Endothelial cell of umbilical vein (primary cell): ENCODE results near the gene KPTN.

Source experiments
- EZH2 ChIP-seq: IDR thresholded peaks from 2 replicates; pipeline ENCODE4 v1.6.1; 2012; ENCODE audit warnings: borderline replicate concordance, low read depth, mild to moderate bottlenecking, moderate library complexity, low read length, inconsistent platforms; ENCODE audit not compliant: severe bottlenecking
- POLR2AphosphoS5 ChIP-seq: IDR thresholded peaks from 2 replicates; pipeline ENCODE4 v1.6.1; 2012; ENCODE audit warnings: low read depth, mild to moderate bottlenecking, control low read depth, low read length, moderate library complexity; ENCODE audit not compliant: insufficient read depth
- TF ChIP-seq, protein P1 (sequence below), 2 donors: IDR thresholded peaks; 1 replicate in 1 of 2; 2 replicates in 1 of 2; pipeline ENCODE4 v1.5.1; 2011; ENCODE audit warnings: low read length in 2 of 2, mild to moderate bottlenecking in 2 of 2, moderate library complexity in 2 of 2, control low read depth in 1 of 2, inconsistent platforms in 1 of 2, low read depth in 1 of 2; ENCODE audit not compliant: insufficient read depth in 1 of 2; ENCODE audit errors: extremely low read depth in 1 of 2

DNA sequence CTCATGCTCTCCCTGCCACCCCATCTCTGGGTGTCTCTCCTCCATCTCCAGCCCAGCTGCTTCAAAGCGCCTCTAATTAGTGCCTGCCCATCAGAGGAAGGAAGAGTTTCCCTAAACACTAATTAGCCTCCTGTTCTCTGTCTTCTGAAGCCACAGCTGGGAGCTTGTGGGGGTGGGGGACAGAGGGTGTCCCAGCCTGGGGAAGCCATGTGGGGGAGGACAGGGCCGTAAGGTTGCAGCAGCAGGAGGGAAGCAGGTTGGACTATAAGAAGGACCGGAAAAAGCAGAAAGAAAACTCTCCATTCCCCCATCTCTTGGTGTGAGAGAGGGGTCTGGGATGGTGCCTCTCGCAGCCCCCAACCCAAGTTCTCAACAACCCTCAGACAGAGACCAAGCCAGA is 38.5 kb downstream of the KPTN start:
- TF ChIP-seq POLR2AphosphoS5 (no peak), EZH2 (no peak)
- TF ChIP-seq, protein P1, sequence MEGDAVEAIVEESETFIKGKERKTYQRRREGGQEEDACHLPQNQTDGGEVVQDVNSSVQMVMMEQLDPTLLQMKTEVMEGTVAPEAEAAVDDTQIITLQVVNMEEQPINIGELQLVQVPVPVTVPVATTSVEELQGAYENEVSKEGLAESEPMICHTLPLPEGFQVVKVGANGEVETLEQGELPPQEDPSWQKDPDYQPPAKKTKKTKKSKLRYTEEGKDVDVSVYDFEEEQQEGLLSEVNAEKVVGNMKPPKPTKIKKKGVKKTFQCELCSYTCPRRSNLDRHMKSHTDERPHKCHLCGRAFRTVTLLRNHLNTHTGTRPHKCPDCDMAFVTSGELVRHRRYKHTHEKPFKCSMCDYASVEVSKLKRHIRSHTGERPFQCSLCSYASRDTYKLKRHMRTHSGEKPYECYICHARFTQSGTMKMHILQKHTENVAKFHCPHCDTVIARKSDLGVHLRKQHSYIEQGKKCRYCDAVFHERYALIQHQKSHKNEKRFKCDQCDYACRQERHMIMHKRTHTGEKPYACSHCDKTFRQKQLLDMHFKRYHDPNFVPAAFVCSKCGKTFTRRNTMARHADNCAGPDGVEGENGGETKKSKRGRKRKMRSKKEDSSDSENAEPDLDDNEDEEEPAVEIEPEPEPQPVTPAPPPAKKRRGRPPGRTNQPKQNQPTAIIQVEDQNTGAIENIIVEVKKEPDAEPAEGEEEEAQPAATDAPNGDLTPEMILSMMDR (IDR thresholded peaks at IDR 0.05; ENCODE audit: extremely low read depth in 1 of 2, insufficient read depth in 1 of 2, low read depth in 1 of 2, low read length in 2 of 2), result no peak
